ENCODE results near the gene ERCC6.

Gene ERCC6

DNA sequence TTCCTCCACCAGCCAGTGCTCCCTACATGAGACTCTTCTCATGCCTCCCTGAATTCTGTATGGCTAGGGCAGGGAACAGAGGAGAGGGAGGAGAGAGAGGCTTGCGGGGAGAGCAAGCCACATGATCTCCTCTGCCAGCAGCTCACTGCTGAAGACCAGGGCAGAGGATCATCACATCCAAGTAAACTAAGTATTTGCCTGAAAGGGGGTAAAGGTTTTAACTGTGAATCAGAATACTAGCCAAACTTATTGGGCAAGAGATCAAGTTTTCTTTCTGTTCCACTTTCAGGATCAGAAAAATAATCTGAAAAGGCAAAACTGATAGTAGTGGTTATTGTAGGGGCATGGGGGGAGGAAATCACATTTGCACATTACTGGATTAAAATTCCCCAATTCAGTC lies 17.8 kb upstream of the ERCC6 start:
- FAIRE-seq (no peak), DNase-seq (ENCODE audit: insufficient read length, low spot score) (no peak)
- no peak for TF ChIP-seq POLR2A (IDR thresholded peaks at IDR 0.05; ENCODE audit: low read depth, low read length)
- TF ChIP-seq POU2F2 (IDR thresholded peaks at IDR 0.05; ENCODE audit: low read depth, low read length) = no peak
- no peak for TF ChIP-seq POLR2AphosphoS5 (IDR thresholded peaks at IDR 0.05; ENCODE audit: low read depth, low read length)
- no peak for TF ChIP-seq PAX5 (IDR thresholded peaks at IDR 0.05; ENCODE audit: insufficient read depth, low read length, severe bottlenecking)
- no peak for TF ChIP-seq TAF1 (IDR thresholded peaks at IDR 0.05; ENCODE audit: low read depth, low read length)
- no peak for TF ChIP-seq SPI1 (IDR thresholded peaks at IDR 0.05; ENCODE audit: low read depth, low read length)

DNA sequence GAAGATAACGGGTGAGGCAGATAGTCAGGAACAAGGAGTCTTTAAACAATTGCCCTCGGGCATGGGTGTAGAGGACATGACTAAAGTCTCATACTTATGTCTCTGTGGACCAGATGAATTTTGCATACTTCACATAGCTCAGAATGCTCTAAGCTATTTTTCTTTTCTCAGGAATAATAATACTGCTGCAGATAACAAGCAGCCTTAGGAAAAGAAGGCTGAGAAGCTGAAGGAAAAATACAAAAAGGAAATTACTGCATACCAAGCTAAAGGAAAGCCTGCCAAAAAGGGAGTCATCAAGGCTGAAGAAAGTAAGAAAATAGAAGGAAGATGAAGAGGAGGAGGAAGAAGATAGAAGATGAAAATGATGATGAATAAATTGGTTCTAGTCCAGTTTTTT lies 13.4 kb upstream of the ERCC6 start:
- no peak for TF ChIP-seq SPI1 (IDR thresholded peaks at IDR 0.05; ENCODE audit: low read depth, low read length)
- TF ChIP-seq POU2F2 (IDR thresholded peaks at IDR 0.05; ENCODE audit: low read depth, low read length) = no peak
- TF ChIP-seq PAX5 (IDR thresholded peaks at IDR 0.05; ENCODE audit: insufficient read depth, low read length, severe bottlenecking) = no peak
- TF ChIP-seq POLR2A (IDR thresholded peaks at IDR 0.05; ENCODE audit: low read depth, low read length) = no peak
- no peak for TF ChIP-seq TAF1 (IDR thresholded peaks at IDR 0.05; ENCODE audit: low read depth, low read length)
- no peak for TF ChIP-seq POLR2AphosphoS5 (IDR thresholded peaks at IDR 0.05; ENCODE audit: low read depth, low read length)
- FAIRE-seq (no peak), DNase-seq (ENCODE audit: insufficient read length, low spot score) (no peak)

DNA sequence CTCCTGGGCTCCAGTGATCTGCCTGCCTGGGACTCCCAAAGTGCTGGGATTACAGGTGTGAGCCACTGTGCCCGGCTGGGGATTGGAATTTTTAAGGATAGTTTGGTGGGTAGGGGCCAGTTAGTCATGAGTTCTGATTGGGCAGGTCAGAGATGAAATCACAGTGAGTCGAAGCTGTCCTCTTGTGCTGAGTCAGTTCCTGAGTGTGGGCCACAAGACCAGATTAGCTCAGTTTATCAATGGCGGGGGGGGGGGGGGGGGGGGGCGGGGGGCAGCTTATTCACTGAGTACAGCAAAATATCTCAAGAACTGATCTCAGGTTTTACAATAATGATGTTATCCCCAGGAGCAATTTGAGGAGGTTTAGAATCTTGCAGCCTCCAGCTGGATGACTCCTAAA lies 11.6 kb upstream of the ERCC6 start:
- no peak for DNase-seq (ENCODE audit: insufficient read length, low spot score)
- no peak for TF ChIP-seq POU2F2 (IDR thresholded peaks at IDR 0.05; ENCODE audit: low read depth, low read length)
- no peak for TF ChIP-seq PAX5 (IDR thresholded peaks at IDR 0.05; ENCODE audit: insufficient read depth, low read length, severe bottlenecking)
- TF ChIP-seq SPI1 (IDR thresholded peaks at IDR 0.05; ENCODE audit: low read depth, low read length) = no peak
- no peak for TF ChIP-seq POLR2A (IDR thresholded peaks at IDR 0.05; ENCODE audit: low read depth, low read length)
- TF ChIP-seq TAF1 (IDR thresholded peaks at IDR 0.05; ENCODE audit: low read depth, low read length) = no peak
- no peak for TF ChIP-seq POLR2AphosphoS5 (IDR thresholded peaks at IDR 0.05; ENCODE audit: low read depth, low read length)
- no peak for FAIRE-seq

DNA sequence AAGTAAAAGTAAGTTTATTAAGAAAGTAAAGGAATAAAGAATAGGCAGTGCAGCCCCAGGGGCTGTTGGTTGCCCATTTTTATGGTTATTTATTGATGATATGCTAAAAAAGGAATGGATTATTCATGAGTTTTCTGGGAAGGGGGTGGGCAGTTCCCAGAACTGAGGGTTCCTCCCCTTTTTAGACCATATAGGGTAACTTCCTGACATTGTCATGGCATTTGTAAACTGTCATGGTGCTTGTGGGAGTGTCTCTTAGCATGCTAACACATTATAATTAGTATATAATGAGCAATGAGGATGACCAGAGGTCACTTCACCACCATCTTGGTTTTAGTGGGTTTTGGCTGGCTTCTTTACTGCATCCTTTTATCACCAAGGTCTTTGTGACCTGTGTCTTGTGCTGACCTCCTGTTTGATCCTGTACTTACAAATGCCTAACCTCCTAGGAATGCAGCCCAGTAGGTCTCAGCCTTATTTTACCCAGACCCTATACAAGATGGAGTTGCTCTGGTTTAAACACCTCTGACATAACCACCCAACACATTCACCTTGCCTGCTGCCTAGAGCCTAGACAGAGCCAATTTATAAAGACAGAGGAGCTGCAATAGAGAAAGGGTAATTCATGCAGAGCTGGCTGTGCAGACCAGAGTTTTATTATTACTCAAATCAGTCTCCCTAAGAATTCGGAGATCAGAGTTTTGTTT lies 10.9 kb upstream of the ERCC6 start:
- DNase-seq (ENCODE audit: insufficient read length, low spot score) (no peak), FAIRE-seq (no peak)
- no peak for TF ChIP-seq TAF1 (IDR thresholded peaks at IDR 0.05; ENCODE audit: low read depth, low read length)
- no peak for TF ChIP-seq POLR2A (IDR thresholded peaks at IDR 0.05; ENCODE audit: low read depth, low read length)
- TF ChIP-seq POU2F2 (IDR thresholded peaks at IDR 0.05; ENCODE audit: low read depth, low read length) = no peak
- no peak for TF ChIP-seq POLR2AphosphoS5 (IDR thresholded peaks at IDR 0.05; ENCODE audit: low read depth, low read length)
- TF ChIP-seq PAX5 (IDR thresholded peaks at IDR 0.05; ENCODE audit: insufficient read depth, low read length, severe bottlenecking) = no peak
- TF ChIP-seq SPI1 (IDR thresholded peaks at IDR 0.05; ENCODE audit: low read depth, low read length) = no peak

DNA sequence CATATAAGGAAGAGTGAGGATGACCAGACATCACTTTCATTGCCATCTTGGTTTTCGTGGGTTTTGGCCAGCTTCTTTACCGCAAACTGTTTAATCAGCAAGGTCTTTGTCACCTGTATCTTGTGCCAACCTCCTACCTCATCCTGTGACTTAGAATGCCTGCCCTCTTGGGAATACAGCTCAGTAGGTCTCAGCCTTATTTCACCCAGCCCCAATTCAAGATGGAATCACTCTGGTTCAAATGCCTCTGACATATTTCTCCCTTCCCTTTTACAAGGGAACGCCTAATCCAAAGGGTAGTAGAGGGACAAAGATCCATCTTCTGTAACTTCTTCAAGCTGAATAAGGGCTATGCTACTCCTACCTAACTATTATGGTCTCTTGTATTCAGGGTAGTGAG lies 4.7 kb upstream of the ERCC6 start:
- DNase-seq (ENCODE audit: insufficient read length, low spot score) = no peak
- no peak for FAIRE-seq
- TF ChIP-seq SPI1 (IDR thresholded peaks at IDR 0.05; ENCODE audit: low read depth, low read length) (no peak), POLR2A (IDR thresholded peaks at IDR 0.05; ENCODE audit: low read depth, low read length) (no peak), POU2F2 (IDR thresholded peaks at IDR 0.05; ENCODE audit: low read depth, low read length) (no peak), POLR2AphosphoS5 (IDR thresholded peaks at IDR 0.05; ENCODE audit: low read depth, low read length) (no peak), PAX5 (IDR thresholded peaks at IDR 0.05; ENCODE audit: insufficient read depth, low read length, severe bottlenecking) (no peak), TAF1 (IDR thresholded peaks at IDR 0.05; ENCODE audit: low read depth, low read length) (no peak)

GRCh38 chr10:49542353-49542752 lies 3.4 kb upstream of the ERCC6 start:
- FAIRE-seq (no peak), DNase-seq (ENCODE audit: insufficient read length, low spot score) (no peak)
- TF ChIP-seq POLR2AphosphoS5 (IDR thresholded peaks at IDR 0.05; ENCODE audit: low read depth, low read length) (no peak), PAX5 (IDR thresholded peaks at IDR 0.05; ENCODE audit: insufficient read depth, low read length, severe bottlenecking) (no peak), TAF1 (IDR thresholded peaks at IDR 0.05; ENCODE audit: low read depth, low read length) (no peak), SPI1 (IDR thresholded peaks at IDR 0.05; ENCODE audit: low read depth, low read length) (no peak)

- DNase-seq (ENCODE audit: insufficient read length, low spot score) (no peak), FAIRE-seq (no peak)
- TF ChIP-seq SPI1 (IDR thresholded peaks at IDR 0.05; ENCODE audit: low read depth, low read length) (no peak), POU2F2 (IDR thresholded peaks at IDR 0.05; ENCODE audit: low read depth, low read length) (no peak), POLR2A (IDR thresholded peaks at IDR 0.05; ENCODE audit: low read depth, low read length) (no peak), TAF1 (IDR thresholded peaks at IDR 0.05; ENCODE audit: low read depth, low read length) (no peak), POLR2AphosphoS5 (IDR thresholded peaks at IDR 0.05; ENCODE audit: low read depth, low read length) (no peak), PAX5 (IDR thresholded peaks at IDR 0.05; ENCODE audit: insufficient read depth, low read length, severe bottlenecking) (no peak)
Measured at GRCh38 chr10:49541762-49542161, 2.8 kb upstream of the ERCC6 start.

DNA sequence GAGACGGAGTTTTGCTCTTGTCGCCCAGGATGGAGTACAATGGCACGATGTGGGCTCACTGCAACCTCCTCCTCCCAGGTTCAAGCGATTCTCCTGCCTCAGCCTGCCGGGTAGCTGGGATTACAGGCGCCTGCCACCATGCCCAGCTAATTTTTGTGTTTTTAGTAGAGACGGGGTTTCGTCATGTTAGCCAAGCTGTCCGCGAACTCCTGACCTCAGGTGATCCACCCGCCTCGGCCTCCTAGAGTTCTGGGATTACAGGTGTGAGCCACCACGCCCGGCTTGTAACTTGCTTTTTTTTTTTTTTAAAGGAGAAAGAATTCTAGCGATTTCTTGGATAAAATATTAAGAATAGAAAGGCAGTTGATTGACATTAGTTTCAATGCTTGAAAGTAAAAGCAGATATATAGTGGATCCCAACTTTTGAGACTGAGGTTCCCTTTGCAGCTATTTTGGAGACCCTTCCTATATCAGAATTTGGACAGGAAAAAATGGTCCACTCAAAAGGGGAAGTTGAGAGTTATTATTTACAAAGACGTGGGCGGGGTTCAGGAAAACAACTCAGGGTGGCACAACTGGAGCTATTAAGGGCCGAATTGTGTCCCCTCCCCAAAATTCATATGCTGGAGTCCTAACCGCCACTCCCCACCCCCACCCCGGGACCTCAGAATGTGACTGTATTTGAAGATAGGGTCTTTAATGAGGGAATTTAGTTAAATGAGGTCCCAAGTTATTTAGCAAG lies 1.3 kb upstream of the ERCC6 start:
- TF ChIP-seq SPI1 (IDR thresholded peaks at IDR 0.05; ENCODE audit: low read depth, low read length) = no peak
- FAIRE-seq = no peak
- no peak for DNase-seq (ENCODE audit: insufficient read length, low spot score)

DNA sequence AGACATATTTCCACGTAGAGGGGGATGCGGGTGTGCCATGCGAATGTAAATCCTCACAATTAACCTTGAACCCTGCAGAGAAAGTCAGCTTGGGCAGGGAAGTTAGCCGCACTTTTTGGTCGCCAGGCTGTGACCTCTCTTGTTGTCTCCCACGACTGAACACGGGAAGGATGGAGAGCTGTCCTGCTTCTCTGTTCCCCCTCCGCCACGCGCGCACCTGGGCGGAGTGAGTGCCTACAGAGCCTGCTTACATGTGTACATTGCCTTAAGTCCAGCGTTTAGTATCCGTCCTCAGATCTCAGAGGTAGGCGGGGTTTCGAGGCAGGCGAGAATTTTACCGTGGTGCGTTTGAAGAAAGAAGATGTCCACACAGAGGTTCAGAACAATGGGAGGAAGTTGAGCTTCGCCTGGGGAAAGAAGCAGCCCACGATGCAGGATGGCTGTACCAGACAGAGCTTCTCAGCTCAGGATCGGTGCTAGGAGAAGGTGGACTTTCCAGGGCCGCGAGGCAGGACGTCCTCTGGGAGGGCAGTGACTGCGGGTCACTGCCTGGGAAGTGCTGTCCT lies 482 bp upstream of the ERCC6 start:
- no peak for TF ChIP-seq PAX5 (IDR thresholded peaks at IDR 0.05; ENCODE audit: insufficient read depth, low read length, severe bottlenecking)
- FAIRE-seq = no peak
- peak; percentile 15 for DNase-seq (ENCODE audit: insufficient read length, low spot score)

Data from GM12891 (cell line).